HG03280 (cell line): Measurements from ENCODE around the gene RIBC2.
"Not testable (repeated sequence)": the region's sequence is repeated elsewhere in the genome, so short reads cannot be mapped to it uniquely, and the experiment has no call there.

Experiments
- ATAC-seq: cut with Tn5 transposase; IDR thresholded peaks from one replicate; pipeline ENCODE4 v1.9.1; 2021; ENCODE audit warnings: mild to moderate bottlenecking, moderate library complexity; ENCODE audit not compliant: unreplicated experiment

RIBC2 gene, protein sequence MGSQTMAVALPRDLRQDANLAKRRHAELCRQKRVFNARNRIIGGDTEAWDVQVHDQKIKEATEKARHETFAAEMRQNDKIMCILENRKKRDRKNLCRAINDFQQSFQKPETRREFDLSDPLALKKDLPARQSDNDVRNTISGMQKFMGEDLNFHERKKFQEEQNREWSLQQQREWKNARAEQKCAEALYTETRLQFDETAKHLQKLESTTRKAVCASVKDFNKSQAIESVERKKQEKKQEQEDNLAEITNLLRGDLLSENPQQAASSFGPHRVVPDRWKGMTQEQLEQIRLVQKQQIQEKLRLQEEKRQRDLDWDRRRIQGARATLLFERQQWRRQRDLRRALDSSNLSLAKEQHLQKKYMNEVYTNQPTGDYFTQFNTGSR

GRCh38 chr22:45413368-45414211 is at the start of gene RIBC2, which contains the start of gene SMC1B:
Gene RIBC2, plus strand, starts transcription at chr22:45413693. Its CDS starts 194 bp downstream, at chr22:45413887.
Gene SMC1B, minus strand, starts transcription at chr22:45413599. Its CDS starts 32 bp downstream, at chr22:45413567.
- ATAC-seq: peak; percentile 75

DNA sequence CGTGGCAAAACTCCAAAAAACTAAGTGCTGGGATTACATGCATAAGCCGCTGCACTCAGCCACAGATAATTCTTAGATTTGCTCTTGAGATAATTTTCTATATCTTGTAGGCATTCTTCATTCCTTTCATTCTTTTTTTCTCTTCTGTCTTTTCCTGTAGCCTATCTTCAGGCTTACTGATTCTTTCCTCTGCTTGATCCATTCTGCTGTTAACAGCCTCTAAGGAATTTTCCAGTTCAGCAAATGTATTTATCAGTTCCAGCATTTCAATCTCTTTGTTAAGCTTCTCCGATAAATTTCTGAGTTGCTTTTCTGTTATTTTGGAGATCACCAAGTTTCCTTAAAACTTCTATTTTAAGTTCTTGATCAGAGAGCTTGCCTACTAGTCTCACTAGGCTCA is 46.8 kb upstream of the RIBC2 start:
- no peak for ATAC-seq

GRCh38 chr22:45373592-45373991 is 39.9 kb upstream of the RIBC2 start:
- ATAC-seq: not testable (repeated sequence)

DNA sequence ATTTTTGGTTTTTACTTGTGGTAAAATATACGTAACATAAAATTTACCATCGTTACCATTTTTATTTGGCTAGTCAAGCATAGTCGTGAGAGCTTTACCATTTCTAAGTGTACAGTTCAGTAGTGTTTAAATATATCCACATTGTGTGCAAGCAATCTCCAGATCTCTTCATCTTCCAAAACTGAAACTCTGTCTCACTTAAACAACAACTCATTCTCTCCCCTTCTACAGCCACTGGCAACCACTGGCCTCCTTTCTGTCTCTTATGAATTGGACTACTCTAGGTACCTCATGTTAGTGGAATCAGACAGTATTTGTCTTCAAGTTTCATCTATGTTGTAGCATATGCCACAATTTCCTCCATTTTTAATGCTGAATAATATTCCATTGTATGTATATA is 37.5 kb upstream of the RIBC2 start:
- ATAC-seq: peak; percentile 43

GRCh38 chr22:45376703-45377102 is 36.8 kb upstream of the RIBC2 start:
- ATAC-seq: no peak

- no peak for ATAC-seq
Measured at GRCh38 chr22:45381348-45381747, 32.1 kb upstream of the RIBC2 start.

DNA sequence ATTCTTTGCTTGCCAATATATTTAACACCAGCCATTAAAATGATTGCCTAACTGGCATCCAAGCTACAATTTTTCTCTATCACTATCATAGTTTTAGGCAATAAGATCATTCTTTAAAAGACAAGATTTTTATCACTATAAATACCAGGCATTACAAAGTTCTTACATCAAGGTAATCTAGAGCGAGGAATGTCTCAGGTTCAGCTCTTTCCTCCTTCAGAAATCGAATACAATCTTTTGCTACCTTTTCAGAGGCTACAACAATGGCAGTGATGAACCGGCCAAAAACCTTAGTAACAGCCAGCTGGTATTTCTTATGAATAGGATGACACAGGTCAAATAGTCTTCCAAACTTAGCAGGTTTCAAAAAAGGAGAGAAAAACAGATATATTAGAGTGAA is 23.9 kb upstream of the RIBC2 start:
- ATAC-seq: no peak

GRCh38 chr22:45397806-45398205 is 15.7 kb upstream of the RIBC2 start:
- ATAC-seq: no peak

- ATAC-seq: no peak
Measured at GRCh38 chr22:45398214-45398613, 15.3 kb upstream of the RIBC2 start.

DNA sequence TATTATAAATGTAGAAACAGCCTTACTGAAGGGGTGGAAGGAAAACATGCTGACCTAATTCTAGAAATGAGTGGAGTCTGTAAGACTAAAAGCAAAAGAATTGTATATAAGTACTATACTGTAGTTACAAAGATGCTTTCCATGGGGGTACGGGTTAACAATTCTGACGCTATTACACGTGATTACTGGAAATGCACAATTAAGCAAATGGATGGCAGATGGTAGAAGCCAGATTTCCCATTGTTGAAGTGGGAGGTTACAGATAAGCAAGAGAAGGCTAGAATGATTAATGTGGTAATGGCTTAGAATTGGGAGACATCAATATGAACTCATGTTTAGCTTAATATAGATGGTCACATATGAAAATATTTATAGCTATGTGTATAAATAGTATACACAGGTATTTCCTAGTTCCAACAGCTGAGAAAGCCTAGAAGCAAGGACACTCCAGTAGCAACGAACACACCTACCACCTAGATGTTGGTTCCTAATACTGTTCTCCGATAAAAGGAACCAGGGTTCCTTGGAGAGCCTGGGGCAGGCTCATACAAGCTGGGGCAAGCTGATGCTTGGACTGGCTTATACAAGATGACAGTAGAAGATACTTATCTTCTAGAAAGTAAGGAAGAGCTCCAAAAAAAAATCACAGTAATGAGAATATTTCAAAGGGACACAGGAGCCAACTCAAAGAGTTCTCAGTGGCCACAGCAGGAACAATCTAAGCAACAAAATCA is 13.6 kb upstream of the RIBC2 start:
- no peak for ATAC-seq

DNA sequence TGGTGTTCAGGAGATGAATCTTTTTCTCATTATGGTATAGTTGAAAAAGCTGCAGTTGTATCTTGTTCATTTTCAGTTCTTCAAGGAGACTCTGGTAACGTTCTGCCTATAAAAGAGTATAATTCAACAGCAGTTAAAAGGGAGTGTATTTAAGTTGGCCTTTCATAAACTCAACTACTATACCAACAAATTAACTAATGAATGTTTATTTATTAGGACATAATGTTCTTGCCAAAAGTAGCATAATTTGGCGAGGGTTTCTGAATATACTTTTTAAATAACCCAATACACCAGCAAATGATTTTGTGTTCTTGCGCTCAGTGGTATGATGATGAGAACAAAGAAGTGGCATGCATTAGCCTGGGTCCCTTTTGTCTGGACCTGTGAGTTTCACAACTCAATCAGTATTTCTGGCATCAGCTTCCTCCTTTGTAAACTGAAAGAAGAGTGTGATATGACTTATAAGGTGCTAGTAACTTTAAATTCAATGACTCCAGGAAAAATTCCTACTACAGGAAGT is 11.0 kb upstream of the RIBC2 start:
- ATAC-seq: no peak

DNA sequence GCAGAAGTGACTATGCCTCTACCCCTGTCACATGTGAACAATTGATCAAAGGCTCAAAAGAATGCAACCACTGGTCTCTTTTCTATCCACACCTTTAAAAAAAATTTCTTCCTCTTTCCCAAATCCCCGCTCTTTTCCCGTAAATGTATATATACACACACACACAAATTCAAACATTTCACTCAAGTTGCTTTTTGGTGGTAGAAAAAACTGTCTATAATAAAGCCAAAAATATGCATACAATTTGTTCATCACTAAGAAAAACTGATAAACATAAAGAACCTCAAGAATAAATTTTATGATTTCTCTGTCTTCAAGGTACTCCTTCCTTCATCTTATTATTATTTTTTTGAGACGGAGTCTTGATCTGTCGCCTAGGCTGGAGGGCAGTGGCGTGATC is 5.7 kb upstream of the RIBC2 start:
- ATAC-seq: no peak

- ATAC-seq: no peak
Measured at GRCh38 chr22:45413013-45413367, 503 bp upstream of the RIBC2 start.

DNA sequence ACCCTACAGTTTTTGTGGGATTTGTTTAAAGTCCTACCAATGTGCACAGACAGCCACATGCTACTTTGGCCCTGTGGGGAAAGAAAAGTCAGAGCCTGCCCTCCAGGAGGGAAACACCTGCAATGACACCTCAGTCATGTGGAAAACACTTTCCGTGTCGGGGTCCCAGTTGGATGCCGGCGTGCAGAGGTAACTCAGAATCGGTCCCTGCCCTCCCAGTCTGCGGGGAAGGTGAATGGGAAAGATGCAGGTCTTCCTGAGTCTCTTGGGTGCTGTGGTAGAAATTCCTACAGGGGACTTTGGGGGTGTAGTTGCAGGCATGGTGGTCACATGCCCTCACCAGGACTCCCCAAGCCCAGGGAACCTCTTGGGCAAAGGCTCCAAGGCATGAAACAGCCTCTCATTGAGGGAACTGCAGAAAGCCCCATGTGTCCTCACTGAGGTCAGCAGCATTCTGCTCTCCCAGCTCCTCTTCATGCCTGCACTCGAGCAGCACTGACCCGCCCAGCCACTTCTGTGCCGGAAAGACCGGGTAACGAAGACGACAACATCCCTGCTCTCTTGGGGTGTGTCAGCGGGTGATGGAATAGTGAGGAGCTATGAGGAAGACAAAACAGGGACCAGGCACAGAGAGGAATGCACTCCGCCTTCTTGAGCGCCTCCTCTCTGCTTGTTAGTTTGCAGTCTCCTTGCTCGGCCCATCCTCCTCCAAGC is 4.7 kb downstream of the RIBC2 start:
- ATAC-seq: no peak

GRCh38 chr22:45418770-45419138 is 5.3 kb downstream of the RIBC2 start:
- ATAC-seq: no peak

GRCh38 chr22:45420011-45420410 is 6.5 kb downstream of the RIBC2 start:
- no peak for ATAC-seq

GRCh38 chr22:45420539-45420938 is 7.0 kb downstream of the RIBC2 start:
- ATAC-seq: no peak

GRCh38 chr22:45421349-45422055 is 8.0 kb downstream of the RIBC2 start:
- no peak for ATAC-seq

- no peak for ATAC-seq
Measured at GRCh38 chr22:45422237-45422983, 8.9 kb downstream of the RIBC2 start.
